HG03354 (cell line): ENCODE data around the gene CD320.
"Not testable (repeated sequence)": the region's sequence is repeated elsewhere in the genome, so short reads cannot be mapped to it uniquely, and the experiment has no call there.

ENCODE experiments used
- ATAC-seq: cut with Tn5 transposase; IDR thresholded peaks from one replicate; pipeline ENCODE4 v1.9.1; 2021; ENCODE audit warnings: mild to moderate bottlenecking; ENCODE audit not compliant: unreplicated experiment, poor library complexity, severe bottlenecking

Gene CD320

GRCh38 chr19:8314981-8315640 lies 7.0 kb upstream of the CD320 start:
- ATAC-seq = not testable (repeated sequence)

- ATAC-seq = no peak
Observed at GRCh38 chr19:8311461-8312260, 3.5 kb upstream of the CD320 start.

GRCh38 chr19:8310342-8311055 lies 2.3 kb upstream of the CD320 start:
- no peak for ATAC-seq

GRCh38 chr19:8308891-8309291 lies 733 bp upstream of the CD320 start:
- no peak for ATAC-seq

- ATAC-seq = peak; percentile 7
Observed at GRCh38 chr19:8307400-8307964, 676 bp downstream of the CD320 start.

GRCh38 chr19:8306235-8307054 lies 1.7 kb downstream of the CD320 start:
- ATAC-seq = no peak

- ATAC-seq = no peak
Observed at GRCh38 chr19:8305798-8306197, 2.4 kb downstream of the CD320 start.

- ATAC-seq = no peak
Observed at GRCh38 chr19:8304841-8305621, 3.1 kb downstream of the CD320 start.

GRCh38 chr19:8302734-8303133 lies 5.4 kb downstream of the CD320 start:
- no peak for ATAC-seq

- ATAC-seq = no peak
Observed at GRCh38 chr19:8302357-8302691, 5.8 kb downstream of the CD320 start.

GRCh38 chr19:8291337-8291736 lies 16.8 kb downstream of the CD320 start:
- not testable (repeated sequence) for ATAC-seq

- not testable (repeated sequence) for ATAC-seq
Observed at GRCh38 chr19:8276508-8276907, 31.6 kb downstream of the CD320 start.

- ATAC-seq = no peak
Observed at GRCh38 chr19:8269724-8270123, 38.4 kb downstream of the CD320 start.

GRCh38 chr19:8265872-8266271 lies 42.3 kb downstream of the CD320 start:
- ATAC-seq = no peak

GRCh38 chr19:8264248-8264647 lies 43.9 kb downstream of the CD320 start:
- ATAC-seq = not testable (repeated sequence)

- no peak for ATAC-seq
Observed at GRCh38 chr19:8262431-8262830, 45.7 kb downstream of the CD320 start.

GRCh38 chr19:8261881-8262280 lies 46.3 kb downstream of the CD320 start:
- ATAC-seq = no peak

- no peak for ATAC-seq
Observed at GRCh38 chr19:8261347-8261746, 46.8 kb downstream of the CD320 start.

GRCh38 chr19:8259922-8260247 lies 48.3 kb downstream of the CD320 start:
- no peak for ATAC-seq
